MCF 10A (cell line): ENCODE data around the gene PGC. TPM values are rescaled to one million over a fixed set of nuclear protein-coding genes. Genes with fewer than 3 reads are reported as not detected.

Experiments used
- BruUV-seq: library from RNA; stranded (reverse); fragments of 400-500 nt; replicated peaks from 2 replicates; lab custom pipeline; 2021; lab: Mats Ljungman, UMichigan
- CTCF ChIA-PET: fragments of 300-600 bp; sonication (Branson Sonifier 250); formaldehyde crosslinking; extraction: SDS; loops from one replicate; lab custom pipeline; 2021; ENCODE audit warnings: antibody characterized with exemption, inconsistent platforms; lab: Yijun Ruan, JAX
- POLR2A ChIA-PET: fragments of 300-600, 350-650 bp; sonication (Branson Sonifier 250); formaldehyde crosslinking; extraction: SDS; loops from one replicate; lab custom pipeline; 2020; ENCODE audit warnings: antibody characterized with exemption, inconsistent platforms; lab: Yijun Ruan, JAX
- DNase-seq: peaks from one replicate; pipeline ENCODE4 v3.0.0-alpha.2; 2018; ENCODE audit not compliant: unreplicated experiment
- H3K27ac Mint-ChIP-seq: one replicate; pipeline ENCODE4 v1.8.0; 2022; ENCODE audit warnings: mild to moderate bottlenecking, low read depth, mixed read lengths; ENCODE audit not compliant: unreplicated experiment
- H3K27me3 Mint-ChIP-seq: one replicate; pipeline ENCODE4 v1.8.0; 2022; ENCODE audit warnings: mixed read lengths; ENCODE audit not compliant: insufficient read depth, unreplicated experiment
- H3K36me3 Mint-ChIP-seq: one replicate; pipeline ENCODE4 v1.8.0; 2022; ENCODE audit warnings: mild to moderate bottlenecking, moderate library complexity, mixed read lengths; ENCODE audit not compliant: insufficient read depth, unreplicated experiment
- H3K4me1 Mint-ChIP-seq: one replicate; pipeline ENCODE4 v1.8.0; 2022; ENCODE audit warnings: mixed read lengths; ENCODE audit not compliant: insufficient read depth, unreplicated experiment
- H3K4me3 Mint-ChIP-seq: one replicate; pipeline ENCODE4 v1.8.0; 2022; ENCODE audit warnings: mild to moderate bottlenecking, moderate library complexity, mixed read lengths; ENCODE audit not compliant: unreplicated experiment
- H3K9me3 Mint-ChIP-seq: one replicate; pipeline ENCODE4 v1.8.0; 2022; ENCODE audit warnings: mixed read lengths; ENCODE audit not compliant: unreplicated experiment
- CTCF ChIP-seq: fragments of 200-600 bp; IDR thresholded peaks from one replicate; pipeline ENCODE4 v1.8.0; 2022; ENCODE audit warnings: antibody characterized with exemption, mild to moderate bottlenecking; ENCODE audit not compliant: unreplicated experiment
- intact Hi-C: fragments of 100-400 bp; cut with micrococcal nuclease; formaldehyde crosslinking; loops from 2 replicates; pipeline ENCODE4 v1.14.1; 2022
- total RNA-seq: library from RNA; stranded (reverse); gene quantifications from 2 replicates; pipeline ENCODE4 v1.2.3, GENCODE V29; 2022

The PGC gene
- total RNA-seq, 1 experiment from 2014 or later = not detected

DNA sequence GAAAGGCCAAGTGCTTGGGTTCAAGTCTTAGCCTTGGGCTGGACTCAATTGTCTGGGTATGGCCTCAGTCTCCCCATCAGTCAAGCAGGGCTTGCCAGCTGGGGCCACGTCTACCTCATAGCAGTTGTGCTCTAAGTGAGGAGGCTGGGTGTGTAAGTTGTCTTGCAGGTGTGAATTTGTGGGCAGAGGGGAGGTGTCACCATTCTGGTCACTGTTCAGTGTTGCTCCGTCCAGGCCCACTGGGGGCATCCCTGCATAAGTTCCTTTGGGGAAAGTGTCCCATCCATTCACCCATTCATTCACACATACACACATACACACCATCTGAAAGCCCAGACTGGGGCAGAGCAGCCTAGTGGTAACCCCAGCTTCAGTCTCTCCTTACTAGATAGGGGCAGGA lies 48.1 kb downstream of the PGC start:
- TF ChIP-seq CTCF = no peak
- ChIA-PET CTCF (interaction anchor here (0.5 to 1.4 kb wide), 2 partner anchors 12 to 89 kb away, joined by 3 to 5 read pairs; partner anchors contain the start of gene TOMM6), POLR2A (interaction anchor here (0.9 to 1.9 kb wide), 2 partner anchors 9 to 14 kb away, joined by 5 to 11 read pairs; no protein-coding TSS in a partner anchor)
- Mint-ChIP-seq H3K9me3 (no peaks in the 10 kb centered on the region), H3K27ac (no peak overlapping the region), H3K36me3 (peaks cover 8% of the 10 kb centered on the region), H3K4me3 (no peak overlapping the region), H3K4me1 (peaks cover 26% of the 10 kb centered on the region), H3K27me3 (no peaks in the 10 kb centered on the region)
- intact Hi-C loops = no loop called here
- DNase-seq = no peak
- BruUV-seq = no TSS peak

- Mint-ChIP-seq H3K4me3 (peak overlapping the region; percentile 46), H3K36me3 (peaks cover 8% of the 10 kb centered on the region), H3K27me3 (no peaks in the 10 kb centered on the region), H3K27ac (peak overlapping the region; percentile 93), H3K4me1 (peaks cover 26% of the 10 kb centered on the region), H3K9me3 (no peaks in the 10 kb centered on the region)
- peak; percentile 64 for DNase-seq
- ChIA-PET CTCF (interaction anchor here (0.7 to 1.4 kb wide), 3 partner anchors 11 to 273 kb away, joined by 3 read pairs; no protein-coding TSS in a partner anchor), POLR2A (interaction anchor here (1.9 kb wide), 1 partner anchor 15 kb away, joined by 11 read pairs; no protein-coding TSS in a partner anchor)
- intact Hi-C loops = no loop called here
- no TSS peak for BruUV-seq
- no peak for TF ChIP-seq CTCF
These were observed 49.1 kb downstream of the PGC start for GRCh38 chr6:41697861-41698781.

DNA sequence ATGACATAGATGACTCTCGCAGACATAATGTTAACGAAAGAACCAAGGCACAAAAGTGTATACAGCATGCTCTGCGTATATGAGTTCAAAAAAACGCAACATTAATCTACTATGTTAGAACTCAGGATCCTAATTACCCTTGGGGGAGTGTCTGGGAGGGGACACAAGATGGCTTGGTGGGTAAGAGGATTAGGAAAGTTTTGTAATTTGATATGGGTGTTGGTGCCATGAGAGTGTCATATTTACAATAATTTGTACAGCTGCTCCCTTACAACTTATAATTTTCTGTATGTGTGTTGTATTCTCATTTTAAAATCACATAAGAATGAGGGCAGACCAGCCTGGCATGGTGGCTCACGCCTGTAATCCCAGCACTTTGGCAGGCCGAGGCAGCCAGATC lies 50.4 kb downstream of the PGC start:
- no peak for DNase-seq
- Mint-ChIP-seq H3K27me3 (no peaks in the 10 kb centered on the region), H3K27ac (no peak overlapping the region), H3K4me1 (peaks cover 26% of the 10 kb centered on the region), H3K4me3 (no peak overlapping the region), H3K9me3 (no peaks in the 10 kb centered on the region), H3K36me3 (peaks cover 8% of the 10 kb centered on the region)
- intact Hi-C loops = no loop called here
- ChIA-PET CTCF (no interaction called here), POLR2A (no interaction called here)
- BruUV-seq = no TSS peak
- no peak for TF ChIP-seq CTCF

GRCh38 chr6:41695825-41696224 lies 51.4 kb downstream of the PGC start:
- no peak for DNase-seq
- BruUV-seq = no TSS peak
- TF ChIP-seq CTCF = no peak
- H3K4me3 Mint-ChIP-seq = no peak overlapping the region
- no peak overlapping the region for H3K27ac Mint-ChIP-seq
- H3K36me3 Mint-ChIP-seq = peaks cover 8% of the 10 kb centered on the region
- H3K4me1 Mint-ChIP-seq = peaks cover 26% of the 10 kb centered on the region
- H3K27me3 Mint-ChIP-seq = no peaks in the 10 kb centered on the region
- ChIA-PET CTCF (interaction anchor here (0.6 to 1.3 kb wide), 5 partner anchors 11 to 94 kb away, joined by 3 to 5 read pairs (median 3); no protein-coding TSS in a partner anchor), POLR2A (no interaction called here)
- no peaks in the 10 kb centered on the region for H3K9me3 Mint-ChIP-seq
- intact Hi-C loops = no loop called here
